ENCODE results near the gene SMARCD3. TPM values are rescaled to one million over a fixed set of nuclear protein-coding genes. Genes with fewer than 3 reads are reported as not detected.
A peak's percentile ranks its signal among the peaks of the same experiment; 100 is the strongest.

The SMARCD3 gene
- total and polyA plus RNA-seq, 9 of the 15 experiments (the other 6 are each of a cell fraction or from before 2014, with no cell fraction given): 0.43 to 3.6 (median 2.6) TPM

- TF ChIP-seq MITF (IDR thresholded peaks at IDR 0.05): 0 out of 2 replicates have a peak, but pooled peaks have one; percentile 74
- no peak for TF ChIP-seq DEAF1 (CRISPR knock-in tag; IDR thresholded peaks at IDR 0.05)
- TF ChIP-seq CBFA2T2 (conservative IDR thresholded peaks at IDR 0.05): peak; percentile 42; the same call in 1 of the 2 replicates
- no peak for TF ChIP-seq EWSR1 (IDR thresholded peaks at IDR 0.05; ENCODE audit: borderline replicate concordance, low read depth, partially characterized antibody)
- TF ChIP-seq FOXO4 (CRISPR knock-in tag; IDR thresholded peaks at IDR 0.05): no peak
- TF ChIP-seq BRD4 (IDR thresholded peaks at IDR 0.05): no peak
- no peak for TF ChIP-seq RBBP5 (IDR thresholded peaks at IDR 0.05; ENCODE audit: borderline replicate concordance, insufficient read depth, low read length, poor library complexity, severe bottlenecking)
- no peak for TF ChIP-seq ZFP30 (CRISPR knock-in tag; IDR thresholded peaks at IDR 0.05; ENCODE audit: borderline replicate concordance)
- no peak for TF ChIP-seq ZNF707 (CRISPR knock-in tag; conservative IDR thresholded peaks at IDR 0.05)
- no peak for TF ChIP-seq NR2C2 (CRISPR knock-in tag; IDR thresholded peaks at IDR 0.05)
- peak; percentile 32; the same call in 1 of the 2 replicates for TF ChIP-seq NR2C2 (tag; IDR thresholded peaks at IDR 0.05)
- no peak for TF ChIP-seq PHF20 (IDR thresholded peaks at IDR 0.05; ENCODE audit: partially characterized antibody)
- TF ChIP-seq THAP7 (CRISPR knock-in tag; IDR thresholded peaks at IDR 0.05): no peak
- no peak for TF ChIP-seq TAF7 (tag; IDR thresholded peaks at IDR 0.05)
- no peak for TF ChIP-seq MNT (conservative IDR thresholded peaks at IDR 0.05)
- TF ChIP-seq SREBF2 (CRISPR knock-in tag; IDR thresholded peaks at IDR 0.05): no peak
- no peak for TF ChIP-seq ZNF778 (CRISPR knock-in tag; IDR thresholded peaks at IDR 0.05)
These were observed 23.3 kb upstream of the SMARCD3 start (continued) for GRCh38 chr7:151271699-151272355.

Measured in K562 (cell line).